H1 (cell line): Measurements from ENCODE around the gene ASB13. TPM values are rescaled to one million over a fixed set of nuclear protein-coding genes. Genes with fewer than 3 reads are reported as not detected.

Source experiments
- CTCF ChIA-PET: fragments of 300-600 bp; sonication (Branson Sonifier 250); formaldehyde crosslinking; loops from one replicate; lab custom pipeline; 2021; ENCODE audit not compliant: partially characterized antibody; lab: Charles Lee
- POLR2A ChIA-PET: fragments of 300-600 bp; sonication (Branson Sonifier 250); formaldehyde crosslinking; loops from one replicate; lab custom pipeline; 2021; ENCODE audit warnings: inconsistent platforms; ENCODE audit not compliant: partially characterized antibody; lab: Charles Lee
- DNase-seq, 2 experiments: peaks; one replicate each; pipeline versions ENCODE4 v3.0.0 to v3.0.0-alpha.2; 2010 to 2022; ENCODE audit warnings: low spot score in 2 of 2, low read depth in 1 of 2, mixed read lengths in 1 of 2
- FAIRE-seq: peaks from 2 replicates; lab custom pipeline; 2011; peaks lifted over from hg19 to GRCh38; lab: Jason Lieb, UNC
- H2AFZ ChIP-seq: 2 replicates; pipeline ENCODE4 v1.8.1; 2012; ENCODE audit warnings: low read length, inconsistent platforms
- H2AK5ac ChIP-seq: 2 replicates; pipeline ENCODE4 v1.6.1; 2013; ENCODE audit warnings: low read depth, low read length
- H2BK120ac ChIP-seq: replicated peaks from 2 replicates; pipeline ENCODE3; 2013; ENCODE audit warnings: low read depth, low read length, inconsistent platforms
- H2BK12ac ChIP-seq: 2 replicates; pipeline ENCODE4 v1.6.1; 2013; ENCODE audit warnings: low read depth, low read length
- H2BK15ac ChIP-seq: 2 replicates; pipeline ENCODE4 v1.6.1; 2013; ENCODE audit warnings: low read length
- H2BK20ac ChIP-seq: 2 replicates; pipeline ENCODE4 v1.6.1; 2013; ENCODE audit warnings: low read length
- H2BK5ac ChIP-seq: 2 replicates; pipeline ENCODE4 v1.6.1; 2013; ENCODE audit warnings: low read depth, low read length
- H3K14ac ChIP-seq: 2 replicates; pipeline ENCODE4 v1.6.1; 2013; ENCODE audit warnings: inconsistent platforms; ENCODE audit not compliant: insufficient read length
- H3K18ac ChIP-seq: 2 replicates; pipeline ENCODE4 v1.6.1; 2013; ENCODE audit warnings: low read length; ENCODE audit errors: extremely low read depth
- H3K23ac ChIP-seq: 2 replicates; pipeline ENCODE4 v1.6.1; 2013; ENCODE audit warnings: inconsistent platforms; ENCODE audit not compliant: insufficient read length
- H3K23me2 ChIP-seq: 2 replicates; pipeline ENCODE4 v1.6.1; 2013; ENCODE audit warnings: low read depth, low read length
- H3K27ac ChIP-seq: 2 replicates; pipeline ENCODE4 v1.6.1; 2011; ENCODE audit warnings: low read depth, low read length, inconsistent platforms
- H3K27me3 ChIP-seq, 4 experiments: replicated peaks in 1 of 4; 1 replicate in 1 of 4; 2 replicates in 3 of 4; pipeline versions ENCODE4 v1.6.1 to v1.8.1; 2011 to 2013; ENCODE audit warnings: low read length in 3 of 4, mild to moderate bottlenecking in 3 of 4, inconsistent platforms in 2 of 4, mixed read lengths in 2 of 4, moderate library complexity in 1 of 4; ENCODE audit not compliant: control insufficient read depth in 3 of 4, insufficient read depth in 3 of 4; ENCODE audit errors: extremely low read depth in 1 of 4
- H3K36me3 ChIP-seq, 4 experiments: 2 replicates each; pipeline versions ENCODE4 v1.6.1 to v1.8.1; 2011 to 2013; ENCODE audit warnings: mild to moderate bottlenecking in 4 of 4, low read length in 3 of 4, moderate library complexity in 2 of 4, control low read depth in 1 of 4, inconsistent platforms in 1 of 4; ENCODE audit not compliant: insufficient read depth in 4 of 4, control insufficient read depth in 2 of 4
- H3K4ac ChIP-seq: replicated peaks from 2 replicates; pipeline ENCODE3; 2013; ENCODE audit warnings: low read length, low read depth, mixed read lengths, inconsistent platforms; ENCODE audit not compliant: insufficient read length
- H3K4me1 ChIP-seq, 4 experiments: replicated peaks in 1 of 4; 1 replicate in 1 of 4; 2 replicates in 3 of 4; pipeline versions ENCODE4 v1.6.1 to v1.8.1; 2011 to 2013; ENCODE audit warnings: low read length in 3 of 4, inconsistent platforms in 2 of 4, mixed read lengths in 1 of 4; ENCODE audit not compliant: insufficient read depth in 4 of 4, control insufficient read depth in 3 of 4
- H3K4me2 ChIP-seq, 2 experiments: 2 replicates each; pipeline versions ENCODE4 v1.6.1 to v1.8.1; 2011 to 2013; ENCODE audit warnings: low read depth in 2 of 2, low read length in 2 of 2, control low read depth in 1 of 2, inconsistent platforms in 1 of 2, mild to moderate bottlenecking in 1 of 2; ENCODE audit not compliant: insufficient read depth in 1 of 2
- H3K4me3 ChIP-seq, 4 experiments: fragments of 200-600, 300-600 bp in 1 of 4; sonication (generic), shearing (Covaris generic), sonication (Bioruptor Twin) in 1 of 4; 2 replicates each; pipeline versions ENCODE4 v1.5.1 to v1.8.1; 2011 to 2016; ENCODE audit warnings: low read length in 4 of 4, low read depth in 3 of 4, control low read depth in 2 of 4, inconsistent platforms in 2 of 4, mild to moderate bottlenecking in 2 of 4, mixed read lengths in 1 of 4, moderate library complexity in 1 of 4; ENCODE audit not compliant: insufficient read depth in 2 of 4; ENCODE audit errors: extremely low read depth in 1 of 4
- H3K56ac ChIP-seq: replicated peaks from 2 replicates; pipeline ENCODE3; 2013; ENCODE audit warnings: low read depth, mild to moderate bottlenecking, mixed read lengths, low read length, inconsistent platforms; ENCODE audit not compliant: insufficient read length
- H3K79me1 ChIP-seq: 2 replicates; pipeline ENCODE4 v1.6.1; 2013; ENCODE audit warnings: low read depth, low read length, control low read depth
- H3K79me2 ChIP-seq, 2 experiments: 2 replicates each; pipeline versions ENCODE4 v1.6.1 to v1.8.1; 2012 to 2013; ENCODE audit warnings: low read length in 2 of 2, mild to moderate bottlenecking in 2 of 2, inconsistent platforms in 1 of 2; ENCODE audit not compliant: insufficient read depth in 2 of 2, control insufficient read depth in 1 of 2
- H3K9ac ChIP-seq, 4 experiments: replicated peaks in 1 of 4; 1 replicate in 1 of 4; 2 replicates in 3 of 4; pipeline versions ENCODE4 v1.6.1 to v1.8.1; 2011 to 2013; ENCODE audit warnings: low read depth in 3 of 4, low read length in 3 of 4, control low read depth in 2 of 4, mild to moderate bottlenecking in 2 of 4, moderate library complexity in 2 of 4, inconsistent platforms in 1 of 4; ENCODE audit errors: extremely low read depth in 1 of 4
- H3K9me3 ChIP-seq, 2 experiments: 2 replicates each; pipeline versions ENCODE4 v1.6.1 to v1.8.1; 2012 to 2013; ENCODE audit warnings: mild to moderate bottlenecking in 2 of 2, moderate library complexity in 2 of 2, control low read depth in 1 of 2, inconsistent platforms in 1 of 2, low read depth in 1 of 2, low read length in 1 of 2, mixed read lengths in 1 of 2; ENCODE audit not compliant: insufficient read depth in 2 of 2
- H4K20me1 ChIP-seq, 2 experiments: replicated peaks in 1 of 2; 2 replicates each; pipeline versions ENCODE3 to v1.8.1; 2011 to 2013; ENCODE audit warnings: inconsistent platforms in 2 of 2, low read length in 2 of 2, mild to moderate bottlenecking in 1 of 2; ENCODE audit not compliant: insufficient read depth in 2 of 2, control insufficient read depth in 1 of 2
- H4K5ac ChIP-seq: 2 replicates; pipeline ENCODE4 v1.6.1; 2013; ENCODE audit warnings: low read length, low read depth, mixed read lengths, inconsistent platforms; ENCODE audit not compliant: insufficient read length
- H4K8ac ChIP-seq: 2 replicates; pipeline ENCODE4 v1.8.0; 2013; ENCODE audit warnings: mild to moderate bottlenecking, moderate library complexity, low read length, inconsistent platforms; ENCODE audit not compliant: insufficient read depth; ENCODE audit errors: extremely low read depth
- H4K91ac ChIP-seq: replicated peaks from 2 replicates; pipeline ENCODE3; 2013; ENCODE audit warnings: low read length, mixed read lengths, inconsistent platforms; ENCODE audit not compliant: insufficient read length
- BACH1 ChIP-seq: IDR thresholded peaks from 2 replicates; pipeline ENCODE4 v1.6.1; 2012; ENCODE audit warnings: low read length, improper control_type of control experiment
- BRCA1 ChIP-seq: IDR thresholded peaks from 2 replicates; pipeline ENCODE4 v1.6.1; 2012; ENCODE audit warnings: low read depth, low read length, improper control_type of control experiment
- CTCF ChIP-seq, 3 experiments: IDR thresholded peaks; 1 replicate in 2 of 3; 2 replicates in 1 of 3; pipeline versions ENCODE4 v1.5.1 to v1.6.1; 2011; ENCODE audit warnings: low read length in 3 of 3, mild to moderate bottlenecking in 3 of 3, inconsistent platforms in 2 of 3, low read depth in 1 of 3, moderate library complexity in 1 of 3; ENCODE audit not compliant: insufficient read depth in 1 of 3; ENCODE audit errors: control extremely low read depth in 1 of 3
- EGR1 ChIP-seq: IDR thresholded peaks from 2 replicates; pipeline ENCODE4 v1.6.1; 2011; ENCODE audit warnings: low read depth, low read length, borderline replicate concordance
- NANOG ChIP-seq: IDR thresholded peaks from 2 replicates; pipeline ENCODE4 v1.6.1; 2011; ENCODE audit warnings: low read length, low read depth, mild to moderate bottlenecking, inconsistent platforms; ENCODE audit not compliant: insufficient read depth, poor library complexity, severe bottlenecking
- PHF8 ChIP-seq: fragments of 200-600 bp; sonication (generic); conservative IDR thresholded peaks from 2 replicates; pipeline ENCODE4 v1.7.1; 2012; ENCODE audit warnings: low read depth, mild to moderate bottlenecking, inconsistent platforms, low read length, moderate library complexity
- RAD21 ChIP-seq, 2 experiments: IDR thresholded peaks in 1 of 2; conservative IDR thresholded peaks in 1 of 2; 2 replicates each; pipeline ENCODE4 v1.6.1; 2011; ENCODE audit warnings: low read depth in 2 of 2, low read length in 2 of 2, improper control_type of control experiment in 1 of 2, inconsistent platforms in 1 of 2, mild to moderate bottlenecking in 1 of 2, moderate library complexity in 1 of 2
- SP4 ChIP-seq: IDR thresholded peaks from 2 replicates; pipeline ENCODE4 v1.6.1; 2012; ENCODE audit warnings: low read length, inconsistent platforms
- SRF ChIP-seq: IDR thresholded peaks from 2 replicates; pipeline ENCODE4 v1.6.1; 2011; ENCODE audit warnings: mild to moderate bottlenecking, low read depth, low read length, moderate library complexity
- whole genome bisulfite sequencing, 2 experiments: shearing (Covaris generic) in 1 of 2; methylation state at CpG; one replicate each; pipeline versions ENCODE4 v1.1.6 to v1.1.7; 2013 to 2015; ENCODE audit warnings: low lambda C conversion rate in 2 of 2, mixed read lengths in 2 of 2, inconsistent platforms in 1 of 2, low coverage in 1 of 2, missing lambda C conversion rate in 1 of 2; ENCODE audit not compliant: insufficient replicate concordance in 2 of 2, insufficient coverage in 1 of 2, insufficient read length in 1 of 2; ENCODE audit errors: extremely low coverage in 1 of 2, missing lambda C conversion rate in 1 of 2; 5-methylcytosine and 5-hydroxymethylcytosine counted together
- polyA plus RNA-seq, 7 experiments: library from polyadenylated mRNA; depleted of rRNA in 3 of 7; stranded (reverse) in 5 of 7; unstranded in 2 of 7; fragments of >200 nt in 5 of 7; fragments of 200-250 nt in 2 of 7; gene quantifications; 1 replicate in 5 of 7; 2 replicates in 1 of 7; 4 replicates in 1 of 7; pipeline versions ENCODE4 v1.2.1 to v1.2.3, GENCODE V29; 2011 to 2013; ENCODE audit warnings: missing spikeins in 2 of 7, mixed read lengths in 2 of 7
- total RNA-seq: library from RNA; stranded (reverse); fragmentation: NEBNext Ultra II Directional; extraction: Animal tissue kit (Norgen Biotek cat#: 25700); gene quantifications from 2 replicates; pipeline ENCODE4 v1.2.1, GENCODE V29; 2021

ASB13 gene
- total and polyA plus RNA-seq, 2 of the 8 experiments (the other 6 are each of a cell fraction or from before 2014, with no cell fraction given), result 12.3 to 20.2 TPM

GRCh38 chr10:5641501-5641900 is 24.9 kb downstream of the ASB13 start:
- H3K4ac ChIP-seq, result no peak overlapping the region
- H4K8ac ChIP-seq, result no peak overlapping the region
- DNase-seq (no peak), FAIRE-seq (no peak)
- 96% methylated on average over 24 of the region's 25 CpGs; no CpG with 5 or more reads in 1 of the 2 experiments for whole genome bisulfite sequencing, 2 experiments
- no peaks in the 10 kb centered on the region for H3K9me3 ChIP-seq
- no peak overlapping the region for H3K4me2 ChIP-seq
- no peaks in the 10 kb centered on the region for H3K79me2 ChIP-seq
- H3K56ac ChIP-seq, result no peak overlapping the region
- no peak overlapping the region for H3K9ac ChIP-seq
- no peak overlapping the region for H3K27ac ChIP-seq
- no peak overlapping the region for H2BK5ac ChIP-seq
- H2BK12ac ChIP-seq, result no peak overlapping the region
- no peaks in the 10 kb centered on the region for H3K27me3 ChIP-seq
- H3K4me1 ChIP-seq, result no peaks in the 10 kb centered on the region; a peak in 1 of 7 replicates
- H3K18ac ChIP-seq, result no peak overlapping the region
- no peak overlapping the region for H3K14ac ChIP-seq
- no peaks in the 10 kb centered on the region for H3K23me2 ChIP-seq
- no peak overlapping the region for H4K5ac ChIP-seq
- no peak overlapping the region for H2AFZ ChIP-seq
- no peaks in the 10 kb centered on the region for H4K20me1 ChIP-seq
- no peak overlapping the region for H2AK5ac ChIP-seq
- H2BK15ac ChIP-seq, result no peak overlapping the region
- CTCF ChIA-PET, result interaction anchor here (0.7 to 5.2 kb wide), 4 partner anchors 10 to 26 kb away, joined by 3 to 41 read pairs (median 7); no protein-coding TSS in a partner anchor
- no peak overlapping the region for H4K91ac ChIP-seq
- POLR2A ChIA-PET, result no interaction called here
- peaks cover 3% of the 10 kb centered on the region; the same call in 1 of the 2 replicates for H3K79me1 ChIP-seq
- TF ChIP-seq CTCF (IDR thresholded peaks at IDR 0.05; ENCODE audit: control extremely low read depth in 1 of 3, insufficient read depth in 1 of 3, low read depth in 1 of 3, low read length in 3 of 3), result no peak
- TF ChIP-seq SRF, result no peak
- TF ChIP-seq NANOG, result no peak
- TF ChIP-seq PHF8, result no peak
- TF ChIP-seq RAD21 (IDR thresholded peaks at IDR 0.05 in 1 of 2, conservative IDR thresholded peaks at IDR 0.05 in 1 of 2; ENCODE audit: low read depth in 2 of 2, low read length in 2 of 2), result no peak
- no peak for TF ChIP-seq EGR1
- no peak for TF ChIP-seq SP4
- TF ChIP-seq BACH1, result no peak
- no peak for TF ChIP-seq BRCA1
- no peak overlapping the region for H2BK120ac ChIP-seq
- no peak overlapping the region for H3K23ac ChIP-seq
- H3K36me3 ChIP-seq, result peaks cover 0 to 24% (median 11%) of the 10 kb centered on the region in 4 experiments; a peak in 5 of 8 replicates
- H3K4me3 ChIP-seq, result no peak overlapping the region
- H2BK20ac ChIP-seq, result no peak overlapping the region
